SK-N-SH treated with all-trans-retinoic acid at 6 μM for 48 hours (cell line): ENCODE results near the gene IL36G.

Experiments used
- ARNTL ChIP-seq: fragments of 450-650 bp; formaldehyde crosslinking; IDR thresholded peaks from 2 replicates; pipeline ENCODE4 v1.5.0; 2020; ENCODE audit warnings: low read depth, mild to moderate bottlenecking, moderate library complexity, borderline replicate concordance
- ESRRG ChIP-seq: fragments of 250-450 bp; sonication (Bioruptor Pico); IDR thresholded peaks from 2 replicates; pipeline ENCODE4 v1.6.1; 2021; ENCODE audit warnings: mild to moderate bottlenecking
- PATZ1 ChIP-seq: fragments of 250-450 bp; sonication (Bioruptor Pico); IDR thresholded peaks from 2 replicates; pipeline ENCODE4 v1.8.0; 2020; ENCODE audit warnings: mild to moderate bottlenecking, moderate library complexity, borderline replicate concordance
- PPARA ChIP-seq: fragments of 250-450 bp; sonication (Bioruptor Pico); IDR thresholded peaks from 2 replicates; pipeline ENCODE4 v1.5.0; 2020; ENCODE audit warnings: mild to moderate bottlenecking, borderline replicate concordance
- SNAI2 ChIP-seq: fragments of 250-450 bp; sonication (Bioruptor Pico); IDR thresholded peaks from 2 replicates; pipeline ENCODE4 v1.5.0; 2020; ENCODE audit warnings: mild to moderate bottlenecking, moderate library complexity
- ZC3H10 ChIP-seq: fragments of 250-450 bp; sonication (Bioruptor Pico); IDR thresholded peaks from 2 replicates; pipeline ENCODE4 v1.5.1; 2021; ENCODE audit warnings: mild to moderate bottlenecking, moderate library complexity
- ZFP3 ChIP-seq: fragments of 250-450 bp; sonication (Bioruptor Pico); IDR thresholded peaks from 2 replicates; pipeline ENCODE4 v1.5.0; 2020; ENCODE audit warnings: mild to moderate bottlenecking, moderate library complexity
- ZFP30 ChIP-seq: fragments of 450-650 bp; formaldehyde crosslinking; IDR thresholded peaks from 2 replicates; pipeline ENCODE4 v1.5.0; 2022; ENCODE audit warnings: mild to moderate bottlenecking, moderate library complexity
- ZNF70 ChIP-seq: fragments of 450-650 bp; formaldehyde crosslinking; IDR thresholded peaks from 2 replicates; pipeline ENCODE4 v1.5.0; 2020; ENCODE audit warnings: mild to moderate bottlenecking, moderate library complexity
- TF ChIP-seq, protein P1 (sequence below): fragments of 250-450 bp; sonication (Bioruptor Pico); IDR thresholded peaks from 2 replicates; pipeline ENCODE4 v1.5.0; 2020; ENCODE audit warnings: mild to moderate bottlenecking, moderate library complexity
- TF ChIP-seq, protein P2 (sequence below): fragments of 250-450 bp; sonication (Bioruptor Pico); IDR thresholded peaks from 2 replicates; pipeline ENCODE4 v1.5.1; 2020; ENCODE audit warnings: low read depth, mild to moderate bottlenecking, moderate library complexity
- TF ChIP-seq, protein P3 (sequence below): fragments of 250-450 bp; sonication (Bioruptor Pico); IDR thresholded peaks from 2 replicates; pipeline ENCODE4 v1.5.1; 2021; ENCODE audit warnings: mild to moderate bottlenecking, moderate library complexity

- TF ChIP-seq PATZ1 (CRISPR knock-in tag): no peak
- TF ChIP-seq SNAI2 (CRISPR knock-in tag): no peak
- no peak for TF ChIP-seq ESRRG (CRISPR knock-in tag)
- no peak for TF ChIP-seq ZFP30
- TF ChIP-seq ZFP3: no peak
- no peak for TF ChIP-seq ZC3H10 (CRISPR knock-in tag)
- TF ChIP-seq, protein P1, sequence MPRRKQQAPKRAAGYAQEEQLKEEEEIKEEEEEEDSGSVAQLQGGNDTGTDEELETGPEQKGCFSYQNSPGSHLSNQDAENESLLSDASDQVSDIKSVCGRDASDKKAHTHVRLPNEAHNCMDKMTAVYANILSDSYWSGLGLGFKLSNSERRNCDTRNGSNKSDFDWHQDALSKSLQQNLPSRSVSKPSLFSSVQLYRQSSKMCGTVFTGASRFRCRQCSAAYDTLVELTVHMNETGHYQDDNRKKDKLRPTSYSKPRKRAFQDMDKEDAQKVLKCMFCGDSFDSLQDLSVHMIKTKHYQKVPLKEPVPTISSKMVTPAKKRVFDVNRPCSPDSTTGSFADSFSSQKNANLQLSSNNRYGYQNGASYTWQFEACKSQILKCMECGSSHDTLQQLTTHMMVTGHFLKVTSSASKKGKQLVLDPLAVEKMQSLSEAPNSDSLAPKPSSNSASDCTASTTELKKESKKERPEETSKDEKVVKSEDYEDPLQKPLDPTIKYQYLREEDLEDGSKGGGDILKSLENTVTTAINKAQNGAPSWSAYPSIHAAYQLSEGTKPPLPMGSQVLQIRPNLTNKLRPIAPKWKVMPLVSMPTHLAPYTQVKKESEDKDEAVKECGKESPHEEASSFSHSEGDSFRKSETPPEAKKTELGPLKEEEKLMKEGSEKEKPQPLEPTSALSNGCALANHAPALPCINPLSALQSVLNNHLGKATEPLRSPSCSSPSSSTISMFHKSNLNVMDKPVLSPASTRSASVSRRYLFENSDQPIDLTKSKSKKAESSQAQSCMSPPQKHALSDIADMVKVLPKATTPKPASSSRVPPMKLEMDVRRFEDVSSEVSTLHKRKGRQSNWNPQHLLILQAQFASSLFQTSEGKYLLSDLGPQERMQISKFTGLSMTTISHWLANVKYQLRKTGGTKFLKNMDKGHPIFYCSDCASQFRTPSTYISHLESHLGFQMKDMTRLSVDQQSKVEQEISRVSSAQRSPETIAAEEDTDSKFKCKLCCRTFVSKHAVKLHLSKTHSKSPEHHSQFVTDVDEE (CRISPR knock-in tag): no peak
- TF ChIP-seq, protein P2, sequence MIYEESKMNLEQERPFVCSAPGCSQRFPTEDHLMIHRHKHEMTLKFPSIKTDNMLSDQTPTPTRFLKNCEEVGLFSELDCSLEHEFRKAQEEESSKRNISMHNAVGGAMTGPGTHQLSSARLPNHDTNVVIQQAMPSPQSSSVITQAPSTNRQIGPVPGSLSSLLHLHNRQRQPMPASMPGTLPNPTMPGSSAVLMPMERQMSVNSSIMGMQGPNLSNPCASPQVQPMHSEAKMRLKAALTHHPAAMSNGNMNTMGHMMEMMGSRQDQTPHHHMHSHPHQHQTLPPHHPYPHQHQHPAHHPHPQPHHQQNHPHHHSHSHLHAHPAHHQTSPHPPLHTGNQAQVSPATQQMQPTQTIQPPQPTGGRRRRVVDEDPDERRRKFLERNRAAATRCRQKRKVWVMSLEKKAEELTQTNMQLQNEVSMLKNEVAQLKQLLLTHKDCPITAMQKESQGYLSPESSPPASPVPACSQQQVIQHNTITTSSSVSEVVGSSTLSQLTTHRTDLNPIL (CRISPR knock-in tag): no peak
- TF ChIP-seq, protein P3, sequence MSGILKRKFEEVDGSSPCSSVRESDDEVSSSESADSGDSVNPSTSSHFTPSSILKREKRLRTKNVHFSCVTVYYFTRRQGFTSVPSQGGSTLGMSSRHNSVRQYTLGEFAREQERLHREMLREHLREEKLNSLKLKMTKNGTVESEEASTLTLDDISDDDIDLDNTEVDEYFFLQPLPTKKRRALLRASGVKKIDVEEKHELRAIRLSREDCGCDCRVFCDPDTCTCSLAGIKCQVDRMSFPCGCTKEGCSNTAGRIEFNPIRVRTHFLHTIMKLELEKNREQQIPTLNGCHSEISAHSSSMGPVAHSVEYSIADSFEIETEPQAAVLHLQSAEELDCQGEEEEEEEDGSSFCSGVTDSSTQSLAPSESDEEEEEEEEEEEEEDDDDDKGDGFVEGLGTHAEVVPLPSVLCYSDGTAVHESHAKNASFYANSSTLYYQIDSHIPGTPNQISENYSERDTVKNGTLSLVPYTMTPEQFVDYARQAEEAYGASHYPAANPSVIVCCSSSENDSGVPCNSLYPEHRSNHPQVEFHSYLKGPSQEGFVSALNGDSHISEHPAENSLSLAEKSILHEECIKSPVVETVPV (CRISPR knock-in tag): no peak
- TF ChIP-seq PPARA (CRISPR knock-in tag): no peak
- TF ChIP-seq ZNF70 (CRISPR knock-in tag): no peak
- no peak for TF ChIP-seq ARNTL (CRISPR knock-in tag)
Measured at GRCh38 chr2:112947374-112947773, 30.4 kb upstream of the IL36G start.
